ENCODE results near the gene SLC25A25.

DNA sequence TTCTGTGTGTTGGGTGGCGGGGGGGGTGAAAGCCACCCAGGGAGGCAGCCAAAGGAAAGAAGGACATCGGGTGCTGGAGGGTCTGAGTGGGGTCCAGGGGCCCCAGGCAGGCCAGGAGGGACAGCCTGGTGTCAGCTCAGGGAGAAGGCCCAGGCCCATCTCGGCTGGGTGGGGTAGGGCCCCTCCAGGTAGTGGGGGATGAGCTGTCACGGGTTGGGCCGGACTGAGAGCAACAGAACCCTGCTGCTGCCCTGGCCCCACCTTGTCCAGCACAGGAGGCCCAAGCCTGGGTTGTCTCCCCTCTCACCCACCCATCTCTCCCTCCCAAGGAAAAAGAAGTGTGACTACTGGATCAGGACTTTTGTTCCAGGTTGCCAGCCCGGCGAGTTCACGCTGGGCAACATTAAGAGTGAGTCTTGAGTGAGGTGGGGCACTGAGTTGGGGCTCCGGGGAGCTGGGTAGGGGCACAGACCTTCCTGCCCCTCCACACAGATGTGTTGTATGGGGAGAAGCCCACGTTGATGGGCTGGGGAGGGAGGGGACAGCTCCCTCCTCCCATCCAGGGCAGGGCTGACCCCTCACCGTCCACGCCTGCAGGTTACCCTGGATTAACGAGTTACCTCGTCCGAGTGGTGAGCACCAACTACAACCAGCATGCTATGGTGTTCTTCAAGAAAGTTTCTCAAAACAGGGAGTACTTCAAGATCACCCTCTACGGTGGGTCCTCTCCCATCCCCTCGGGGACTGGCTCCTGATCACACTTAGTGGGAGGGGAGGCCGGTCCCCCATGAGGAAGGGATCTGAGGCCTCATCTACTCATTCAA is 83.5 kb downstream of the SLC25A25 start:
- TF ChIP-seq YY1 (IDR thresholded peaks at IDR 0.05; ENCODE audit: low read depth) (no peak), MAX (IDR thresholded peaks at IDR 0.05) (no peak), TAF1 (IDR thresholded peaks at IDR 0.05; ENCODE audit: low read depth) (no peak), EP300 (IDR thresholded peaks at IDR 0.05; ENCODE audit: borderline replicate concordance) (no peak), NFIC (IDR thresholded peaks at IDR 0.05) (no peak), REST (IDR thresholded peaks at IDR 0.05; ENCODE audit: low read depth) (no peak), RAD21 (IDR thresholded peaks at IDR 0.05; ENCODE audit: low read depth) (no peak), TEAD4 (IDR thresholded peaks at IDR 0.05) (no peak), FOXM1 (IDR thresholded peaks at IDR 0.05; ENCODE audit: borderline replicate concordance, low read depth) (no peak), USF1 (IDR thresholded peaks at IDR 0.05) (no peak), CREB1 (IDR thresholded peaks at IDR 0.05; ENCODE audit: low read depth) (no peak), ZBTB7A (IDR thresholded peaks at IDR 0.05; ENCODE audit: low read depth) (no peak), CEBPB (IDR thresholded peaks at IDR 0.05) (no peak), TCF12 (IDR thresholded peaks at IDR 0.05; ENCODE audit: low read depth) (no peak)
